ENCODE measurements around the gene MRNIP. TPM values are rescaled to one million over a fixed set of nuclear protein-coding genes. Genes with fewer than 3 reads are reported as not detected.

The MRNIP gene
- total and polyA plus RNA-seq, 8 donors, result 8.0 to 46.0 (median 27.1) TPM

DNA sequence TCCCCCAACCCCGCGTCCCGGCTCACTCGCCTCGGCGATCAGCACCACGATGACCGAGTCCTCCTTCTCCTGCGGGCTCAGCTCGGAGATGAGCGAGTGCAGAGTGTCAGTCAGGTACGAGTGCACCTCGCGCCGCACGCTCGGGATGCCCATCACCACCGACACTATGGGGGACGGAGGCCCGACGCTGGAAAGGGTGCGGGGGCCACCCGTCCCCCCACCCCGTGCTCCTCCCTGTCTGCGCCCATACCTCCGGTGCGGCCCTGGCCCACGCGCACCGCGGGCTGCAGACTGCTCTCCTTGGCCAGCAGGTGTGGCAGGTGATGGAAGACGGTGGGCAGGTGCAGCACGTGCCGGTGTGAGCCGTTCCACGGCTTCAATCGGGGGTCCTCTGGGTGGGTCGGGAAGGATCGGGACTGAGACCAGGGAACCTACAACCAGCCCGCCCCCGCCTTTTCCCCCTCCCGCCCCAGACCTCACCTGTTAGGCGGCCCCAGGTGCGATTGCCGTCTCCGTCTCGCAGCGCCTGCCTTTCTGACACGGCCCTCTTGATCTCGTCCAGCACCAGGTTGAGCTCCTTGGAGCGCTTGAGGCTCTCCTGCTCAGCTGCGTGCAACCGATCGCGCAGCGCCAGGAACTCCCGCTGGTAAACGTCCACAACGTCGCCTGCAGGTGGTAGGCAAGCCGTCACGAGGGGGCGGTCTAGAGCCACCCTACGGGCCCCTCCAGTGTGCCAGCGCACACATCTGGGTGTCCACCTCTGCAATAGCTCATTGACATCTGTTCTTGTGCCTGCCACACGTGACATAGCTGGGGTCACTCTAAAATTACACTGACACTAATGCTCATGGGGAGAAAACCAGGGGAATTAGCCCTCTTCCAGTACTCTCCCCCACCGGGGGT is 57.1 kb downstream of the MRNIP start:
- intact Hi-C loops (cut with DNase I; ENCODE audit: low total_unique reads), result no loop called here
- Histone ChIP-seq H3K27me3 (no peaks in the 10 kb centered on the region), H3K36me3 (peaks cover 45 to 57% (median 51%) of the 10 kb centered on the region in 4 donors), H3K4me1 (peaks cover 49 to 62% (median 54%) of the 10 kb centered on the region in 4 donors), H3K4me3 (no peak overlapping the region), H3K27ac (peak overlapping the region in 1 of 5 donors; percentile 6), H3K9me3 (no peaks in the 10 kb centered on the region)
- DNase-seq, result peak; percentile 86 to 92
- 57 to 62% (median 61%) methylated on average over 10 to 67 of the region's 67 CpGs for WGBS, 5 donors
- TF ChIP-seq CTCF (IDR thresholded peaks at IDR 0.05) (peak in 5 of 7 experiments; percentile 58 to 75 (median 61)), POLR2AphosphoS5 (IDR thresholded peaks at IDR 0.05) (peak in 1 of 3 donors; percentile 65), EP300 (IDR thresholded peaks at IDR 0.05) (no peak), POLR2A (IDR thresholded peaks at IDR 0.05) (no peak)

- no peak overlapping the region for H3K4me3 ChIP-seq
- 73 to 83% (median 78%) methylated on average over 5 to 12 of the region's 12 CpGs for WGBS, 5 donors
- H3K27ac ChIP-seq, result no peak overlapping the region
- TF ChIP-seq CTCF (IDR thresholded peaks at IDR 0.05) (no peak), POLR2A (IDR thresholded peaks at IDR 0.05) (no peak), POLR2AphosphoS5 (IDR thresholded peaks at IDR 0.05) (no peak), EP300 (IDR thresholded peaks at IDR 0.05) (no peak)
- H3K4me1 ChIP-seq, result peaks cover 54 to 66% (median 61%) of the 10 kb centered on the region in 4 donors
- peaks cover 45 to 57% (median 51%) of the 10 kb centered on the region in 4 donors for H3K36me3 ChIP-seq
- intact Hi-C loops (cut with DNase I; ENCODE audit: low total_unique reads), result no loop called here
- no peaks in the 10 kb centered on the region for H3K27me3 ChIP-seq
- DNase-seq, result peak in 1 of 2 donors; percentile 7
- H3K9me3 ChIP-seq, result no peaks in the 10 kb centered on the region
Measured at GRCh38 chr5:179800696-179801201, 57.9 kb downstream of the MRNIP start.

GRCh38 chr5:179800071-179800695 is 58.4 kb downstream of the MRNIP start:
- Histone ChIP-seq H3K27ac (no peak overlapping the region), H3K9me3 (no peaks in the 10 kb centered on the region), H3K36me3 (peaks cover 45 to 57% (median 51%) of the 10 kb centered on the region in 4 donors), H3K27me3 (no peaks in the 10 kb centered on the region), H3K4me3 (no peak overlapping the region), H3K4me1 (peaks cover 54 to 67% (median 62%) of the 10 kb centered on the region in 4 donors)
- WGBS, 5 donors, result 87 to 95% (median 93%) methylated on average over 16 to 21 of the region's 21 CpGs
- no peak for TF ChIP-seq EP300 (IDR thresholded peaks at IDR 0.05)
- TF ChIP-seq POLR2AphosphoS5 (IDR thresholded peaks at IDR 0.05), result no peak
- no peak for TF ChIP-seq CTCF (IDR thresholded peaks at IDR 0.05)
- TF ChIP-seq POLR2A (IDR thresholded peaks at IDR 0.05), result no peak
- DNase-seq, result no peak
- intact Hi-C loops (cut with DNase I; ENCODE audit: low total_unique reads), result no loop called here

- TF ChIP-seq POLR2A (IDR thresholded peaks at IDR 0.05) (no peak), EP300 (IDR thresholded peaks at IDR 0.05) (no peak), CTCF (IDR thresholded peaks at IDR 0.05) (no peak), POLR2AphosphoS5 (IDR thresholded peaks at IDR 0.05) (no peak)
Measured at GRCh38 chr5:179799644-179799973, 59.0 kb downstream of the MRNIP start.

More at GRCh38 chr5:179799644-179799973, 59.0 kb downstream of the MRNIP start:
- WGBS, 5 donors, result 88 to 94% (median 92%) methylated on average over 5 of the region's 5 CpGs
- H3K4me1 ChIP-seq, result peaks cover 54 to 67% (median 62%) of the 10 kb centered on the region in 4 donors
- H3K4me3 ChIP-seq, result no peak overlapping the region
- peaks cover 45 to 57% (median 51%) of the 10 kb centered on the region in 4 donors for H3K36me3 ChIP-seq
- no peak for DNase-seq
- intact Hi-C loops (cut with DNase I; ENCODE audit: low total_unique reads), result no loop called here
- H3K27me3 ChIP-seq, result no peaks in the 10 kb centered on the region
- no peak overlapping the region for H3K27ac ChIP-seq
- no peaks in the 10 kb centered on the region for H3K9me3 ChIP-seq
